Stimulated activated CD8-positive, alpha-beta memory T cell treated with anti-CD3 and anti-CD28 coated beads, Interleukin-7, amount 100 ng/mL, for 24 hours (primary cell): ENCODE results near the gene TESK1.
"Not testable (repeated sequence)": the region's sequence is repeated elsewhere in the genome, so short reads cannot be mapped to it uniquely, and the experiment has no call there.

Experiments
- DNase-seq: peaks from one replicate; pipeline ENCODE4 v3.0.0-alpha.2; 2020; ENCODE audit warnings: low read depth

TESK1 gene

DNA sequence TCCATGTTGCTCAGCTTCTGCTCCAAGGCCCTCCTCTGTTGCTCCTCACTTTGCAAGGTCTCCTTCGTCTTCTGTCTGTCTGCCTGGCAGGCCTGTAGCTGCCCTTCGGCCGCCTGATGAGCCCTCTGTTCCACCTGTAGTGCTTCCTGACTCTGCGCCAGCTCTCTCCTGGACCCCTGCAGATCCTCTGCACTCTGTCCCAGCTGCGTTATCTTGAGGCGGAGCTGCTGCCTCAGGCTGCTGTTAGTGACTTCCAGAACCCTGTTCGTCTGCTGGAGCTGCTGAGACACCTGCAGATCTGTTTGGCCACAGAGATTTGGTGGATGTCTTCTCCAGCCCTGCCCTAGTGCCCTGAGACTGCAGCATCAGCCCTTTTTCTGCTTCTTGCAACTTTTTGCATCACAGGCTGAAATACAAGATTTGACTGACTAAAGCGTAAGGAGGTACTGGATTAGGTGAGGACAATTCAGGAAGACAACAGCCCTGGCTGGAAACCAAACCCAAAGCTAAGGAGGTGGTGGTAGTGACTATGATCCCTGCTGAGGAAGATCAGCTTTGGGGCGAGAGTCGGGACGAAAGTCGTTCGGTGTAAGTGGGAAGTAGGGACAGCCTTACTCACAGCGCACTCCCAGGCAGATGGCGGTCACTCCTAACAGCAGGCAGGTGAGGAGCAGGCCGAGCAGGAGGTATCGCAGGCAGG is 11.1 kb downstream of the TESK1 start:
- no peak for DNase-seq

DNA sequence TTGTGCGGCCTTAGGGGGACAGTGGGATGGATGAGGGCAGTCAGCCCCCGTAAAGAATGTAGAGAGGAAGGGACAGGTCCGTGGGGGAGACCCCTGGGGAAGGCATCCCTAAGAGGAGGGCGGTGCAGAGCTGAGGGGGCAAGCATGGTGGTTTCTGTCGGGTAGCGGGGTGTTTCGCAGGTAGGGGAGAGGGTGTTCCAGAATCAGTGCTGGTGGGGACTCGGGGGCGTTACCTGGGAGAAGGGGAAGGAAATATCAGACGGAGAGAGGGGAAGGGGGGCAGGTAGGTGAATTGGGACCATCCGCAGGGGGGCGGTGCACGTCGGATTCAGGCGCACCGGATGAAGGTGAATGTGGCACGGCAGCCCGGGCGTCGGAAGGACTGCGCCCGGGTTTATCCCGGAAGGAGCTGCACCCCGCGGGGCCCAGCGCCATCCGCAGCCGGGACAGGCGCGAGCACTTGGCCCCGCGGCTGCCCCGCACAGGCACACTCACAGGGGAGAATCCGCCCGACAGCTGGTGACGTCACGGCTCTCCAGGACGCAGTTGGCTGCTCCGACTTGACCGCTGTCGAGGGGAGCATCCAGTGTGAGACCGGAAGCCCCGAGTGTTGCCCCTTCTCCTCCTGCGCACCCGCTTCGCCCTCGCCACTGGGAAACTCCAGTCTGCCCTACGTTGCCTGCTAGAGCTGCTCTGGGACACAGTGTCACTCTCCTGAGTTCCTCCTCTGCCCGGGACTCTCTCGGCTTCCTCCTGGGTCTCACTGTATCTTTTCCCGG is 11.8 kb downstream of the TESK1 start:
- peak; percentile 44 for DNase-seq

- no peak for DNase-seq
Measured at GRCh38 chr9:35617548-35617947, 12.5 kb downstream of the TESK1 start.

- no peak for DNase-seq
Measured at GRCh38 chr9:35618325-35618727, 13.3 kb downstream of the TESK1 start, which contains the start of gene CD72. Gene CD72 (minus strand): TSS chr9:35618413. CDS start chr9:35618303, 110 bp downstream.

- no peak for DNase-seq
Measured at GRCh38 chr9:35618854-35619799, 14.1 kb downstream of the TESK1 start.

GRCh38 chr9:35619800-35620158 is 14.7 kb downstream of the TESK1 start:
- no peak for DNase-seq

GRCh38 chr9:35627575-35627974 is 22.5 kb downstream of the TESK1 start:
- no peak for DNase-seq

DNA sequence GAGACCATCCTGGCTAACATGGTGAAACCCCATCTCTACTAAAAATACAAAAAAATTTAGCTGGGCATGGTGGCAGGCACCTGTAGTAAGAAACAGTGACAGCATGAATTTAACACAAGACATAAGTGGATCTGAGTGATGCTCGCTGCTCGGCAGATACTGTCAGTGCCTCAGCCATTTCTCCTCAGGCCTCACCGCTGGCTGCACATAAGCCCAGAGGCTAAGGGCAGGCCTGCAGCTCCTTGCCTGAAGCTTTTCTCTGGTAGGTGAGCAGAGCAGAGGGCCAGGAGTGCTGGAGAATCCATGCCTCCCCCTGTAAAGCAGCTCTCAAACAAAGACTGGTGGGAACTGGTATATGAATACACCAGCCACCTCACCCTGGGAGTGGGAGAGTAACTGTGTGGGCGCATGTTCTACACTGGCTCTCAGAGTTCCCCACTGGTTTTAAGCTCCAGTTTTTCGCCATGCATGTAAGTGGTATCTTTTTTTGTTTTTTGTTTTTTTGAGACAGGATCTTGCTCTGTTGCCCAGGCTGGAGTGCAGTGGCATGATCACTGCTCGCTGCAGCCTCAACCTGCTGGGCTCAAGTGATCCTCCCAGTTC is 23.4 kb downstream of the TESK1 start:
- DNase-seq = no peak

DNA sequence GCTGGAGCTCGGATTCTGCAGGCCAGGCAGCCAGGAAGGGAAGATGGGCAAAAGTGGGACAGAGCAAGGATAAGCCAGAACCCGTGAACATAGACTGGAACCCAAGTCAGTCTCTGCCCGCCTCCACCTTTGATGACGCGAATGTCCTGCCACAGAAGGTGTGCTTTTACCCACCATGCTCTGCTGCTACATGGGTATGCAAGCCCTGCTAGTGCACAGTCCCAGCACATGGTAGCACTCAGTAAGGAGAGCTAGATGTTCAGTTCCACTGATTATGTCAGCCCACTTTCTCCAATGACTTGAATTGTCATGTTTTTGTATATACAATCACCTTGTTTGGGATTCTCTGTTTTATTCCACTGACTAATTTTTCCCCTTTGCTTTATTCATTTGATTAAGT is 24.5 kb downstream of the TESK1 start:
- DNase-seq = no peak

DNA sequence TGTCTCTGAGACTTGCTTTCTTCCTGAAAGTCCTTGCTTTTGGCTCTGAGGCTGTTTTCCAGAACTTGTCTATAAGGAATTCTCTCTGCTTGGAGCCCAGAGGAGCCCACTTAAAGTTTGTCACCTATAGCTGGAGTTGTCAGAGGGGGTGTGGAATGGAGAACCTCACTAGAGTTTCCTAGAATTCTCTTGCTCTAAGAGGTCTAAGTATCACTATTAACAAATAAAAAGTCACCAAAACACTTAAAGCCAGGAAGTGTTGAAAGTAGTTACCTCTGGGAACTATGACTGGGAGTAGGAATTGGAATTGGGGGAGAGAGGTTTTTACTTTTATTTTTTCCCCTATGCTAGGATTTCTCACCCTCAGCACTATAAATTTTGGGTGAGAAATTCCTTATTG is 30.7 kb downstream of the TESK1 start:
- DNase-seq = no peak

GRCh38 chr9:35636135-35636876 is 31.2 kb downstream of the TESK1 start:
- no peak for DNase-seq

DNA sequence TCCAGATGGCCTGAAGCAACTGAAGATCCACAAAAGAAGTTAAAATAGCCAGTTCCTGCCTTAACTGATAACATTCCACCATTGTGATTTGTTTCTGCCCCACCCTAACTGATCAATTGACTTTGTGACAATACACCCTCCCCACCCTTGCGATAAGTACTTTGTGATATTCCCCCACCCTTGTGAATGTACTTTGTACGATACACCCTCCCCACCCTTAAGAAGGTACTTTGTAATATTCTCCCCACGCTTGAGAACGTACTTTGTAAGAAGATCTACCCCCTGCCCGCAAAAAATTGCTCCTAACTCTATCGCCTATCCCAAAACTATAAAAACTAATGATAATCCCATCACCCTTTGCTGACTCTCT is 31.8 kb downstream of the TESK1 start:
- DNase-seq = not testable (repeated sequence)

GRCh38 chr9:35637427-35637955 is 32.4 kb downstream of the TESK1 start:
- not testable (repeated sequence) for DNase-seq

GRCh38 chr9:35638751-35639150 is 33.7 kb downstream of the TESK1 start:
- DNase-seq = not testable (repeated sequence)

DNA sequence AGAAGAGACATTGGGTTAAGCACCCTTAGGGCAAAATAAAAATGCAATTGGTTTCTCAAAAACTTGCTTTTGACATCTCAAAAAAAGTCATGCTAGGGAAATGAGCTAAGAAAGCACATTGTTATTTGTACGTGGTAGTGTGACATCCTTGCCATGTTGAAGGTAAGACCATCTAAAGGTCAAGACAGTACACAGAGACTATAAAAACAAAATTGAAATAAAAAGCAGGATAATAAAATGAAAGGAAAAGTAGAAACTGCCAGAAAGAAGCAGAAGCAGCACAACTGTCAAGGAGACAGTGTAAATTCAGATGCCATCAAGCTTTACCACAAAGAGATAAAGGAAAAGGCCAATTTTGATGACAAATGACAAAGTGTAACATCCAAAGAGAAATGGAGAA is 34.2 kb downstream of the TESK1 start:
- DNase-seq = not testable (repeated sequence)

- no peak for DNase-seq
Measured at GRCh38 chr9:35639631-35640030, 34.6 kb downstream of the TESK1 start.

- DNase-seq = not testable (repeated sequence)
Measured at GRCh38 chr9:35640431-35640830, 35.4 kb downstream of the TESK1 start.

DNA sequence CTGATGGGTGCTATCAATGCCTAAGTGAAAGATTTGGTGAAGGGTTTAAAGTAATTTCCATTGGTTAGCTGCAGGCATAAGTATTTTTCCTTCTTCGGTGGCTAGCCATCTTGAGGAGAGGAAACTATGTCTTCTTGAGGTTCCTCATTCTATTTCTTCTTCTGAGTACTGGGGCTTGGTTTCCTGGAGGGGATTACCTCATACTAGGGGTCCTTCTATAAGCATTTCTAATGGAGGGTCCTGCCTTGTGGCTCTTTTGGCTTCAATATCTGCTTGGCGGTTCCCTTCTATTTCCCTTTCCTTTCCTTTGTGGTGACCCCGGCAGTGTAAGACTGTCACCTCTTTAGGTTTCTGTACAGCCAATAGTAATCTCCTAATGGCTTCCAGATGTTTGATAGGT is 36.4 kb downstream of the TESK1 start:
- DNase-seq = not testable (repeated sequence)

DNA sequence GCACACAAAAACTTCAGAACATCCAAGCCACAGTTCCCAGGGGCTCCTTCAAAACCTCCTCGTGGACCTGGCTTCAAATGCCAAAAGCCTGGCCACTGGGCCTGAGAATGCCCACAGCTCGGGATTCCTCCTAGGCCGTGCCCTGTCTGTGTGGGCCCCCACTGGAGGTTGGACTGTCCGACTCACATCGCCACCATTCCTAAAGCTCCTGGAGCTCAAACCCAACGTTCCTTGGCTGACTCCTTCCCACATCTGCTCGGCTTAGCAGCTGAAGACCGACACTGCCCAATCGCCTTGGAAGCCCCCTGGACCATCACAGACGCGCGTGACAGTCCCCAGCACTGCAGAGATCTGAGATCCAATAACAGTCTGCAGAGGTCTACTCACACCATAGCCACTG is 38.0 kb downstream of the TESK1 start:
- no peak for DNase-seq

GRCh38 chr9:35645736-35646135 is 40.7 kb downstream of the TESK1 start:
- not testable (repeated sequence) for DNase-seq

- no peak for DNase-seq
Measured at GRCh38 chr9:35646153-35646532, 41.1 kb downstream of the TESK1 start.
